ENCODE measurements around the gene SNAPC4. TPM values are rescaled to one million over a fixed set of nuclear protein-coding genes. Genes with fewer than 3 reads are reported as not detected.

SNAPC4 gene
- polyA plus RNA-seq, 1 donor from 2014 or later = 6.8 TPM

GRCh38 chr9:136437430-136437829 is 37.5 kb upstream of the SNAPC4 start:
- H3K36me3 ChIP-seq (ENCODE audit: insufficient read depth, low read length) = no peaks in the 10 kb centered on the region
- H3F3A ChIP-seq (ENCODE audit: insufficient read depth, low read length, poor library complexity, severe bottlenecking) = no peaks in the 10 kb centered on the region
- H3K79me2 ChIP-seq (replicated peaks; ENCODE audit: insufficient read depth, low read length) = peaks cover 32% of the 10 kb centered on the region
- H2AFZ ChIP-seq (ENCODE audit: low read depth, low read length) = no peak overlapping the region
- peak overlapping the region; percentile 59 for H3K4me2 ChIP-seq (ENCODE audit: low read length)
- no peaks in the 10 kb centered on the region for H4K20me1 ChIP-seq (ENCODE audit: insufficient read depth)
- H3K27me3 ChIP-seq (ENCODE audit: insufficient read depth, low read depth, low read length) = no peaks in the 10 kb centered on the region
- peak overlapping the region; percentile 96 for H3K4me3 ChIP-seq (ENCODE audit: low read length)
- H3K9ac ChIP-seq (ENCODE audit: low read length) = no peak overlapping the region
- H3K9me2 ChIP-seq (ENCODE audit: insufficient read depth, low read length) = no peaks in the 10 kb centered on the region
- H3K27ac ChIP-seq (ENCODE audit: low read length) = no peak overlapping the region
- H3K9me3 ChIP-seq (ENCODE audit: low read length) = no peaks in the 10 kb centered on the region
- TF ChIP-seq RAD21 (conservative IDR thresholded peaks at IDR 0.05) = no peak
- no peak for TF ChIP-seq POLR2AphosphoS5 (IDR thresholded peaks at IDR 0.05)
- TF ChIP-seq CTCF (IDR thresholded peaks at IDR 0.05; ENCODE audit: poor library complexity, severe bottlenecking) = no peak
- TF ChIP-seq TAF1 (IDR thresholded peaks at IDR 0.05; ENCODE audit: low read depth) = no peak
- TF ChIP-seq MXI1 (conservative IDR thresholded peaks at IDR 0.05; ENCODE audit: poor library complexity, severe bottlenecking) = no peak
- TF ChIP-seq EP300 (conservative IDR thresholded peaks at IDR 0.05; ENCODE audit: poor library complexity, severe bottlenecking) = no peak
- no peak for TF ChIP-seq EZH2 (IDR thresholded peaks at IDR 0.05; ENCODE audit: borderline replicate concordance, insufficient read depth, low read length, poor library complexity, severe bottlenecking)
- no peak for TF ChIP-seq SMC3 (conservative IDR thresholded peaks at IDR 0.05; ENCODE audit: poor library complexity)
- TF ChIP-seq REST (IDR thresholded peaks at IDR 0.05; ENCODE audit: borderline replicate concordance) = no peak

DNA sequence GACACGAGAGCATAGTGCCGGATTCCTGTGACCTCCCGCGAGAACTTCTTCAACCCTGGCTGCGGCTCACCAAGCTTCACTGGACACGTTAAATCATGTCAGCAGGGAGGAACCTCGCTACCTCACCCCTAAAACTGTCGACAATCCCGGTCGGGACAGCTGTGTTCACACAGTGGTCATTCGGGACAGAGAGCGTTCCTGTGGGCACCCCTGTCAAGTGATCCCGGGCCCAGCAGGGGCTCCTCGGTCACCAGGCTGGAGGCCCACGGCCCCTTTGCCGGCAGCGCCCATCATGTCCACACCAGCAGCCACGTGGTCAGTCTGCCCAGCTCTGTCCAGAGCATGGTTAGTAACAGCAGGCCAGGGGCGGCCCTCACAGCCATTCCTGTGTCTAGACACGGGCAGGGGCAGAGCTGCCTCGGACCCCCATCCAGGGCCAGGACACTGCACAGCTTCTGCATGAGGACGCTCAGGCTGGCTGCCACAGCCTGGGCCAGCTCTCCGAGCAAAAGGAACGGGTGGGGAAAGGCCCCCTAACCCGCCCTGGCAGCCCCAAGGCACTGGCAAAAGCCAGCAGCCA is 36.2 kb upstream of the SNAPC4 start:
- Histone ChIP-seq H4K20me1 (ENCODE audit: insufficient read depth) (no peaks in the 10 kb centered on the region), H3K27me3 (ENCODE audit: insufficient read depth, low read depth, low read length) (no peaks in the 10 kb centered on the region), H3K79me2 (replicated peaks; ENCODE audit: insufficient read depth, low read length) (peaks cover 32% of the 10 kb centered on the region), H3K9me2 (ENCODE audit: insufficient read depth, low read length) (no peaks in the 10 kb centered on the region), H3K4me3 (ENCODE audit: low read length) (peak overlapping the region; percentile 96), H2AFZ (ENCODE audit: low read depth, low read length) (no peak overlapping the region), H3K9ac (ENCODE audit: low read length) (no peak overlapping the region), H3F3A (ENCODE audit: insufficient read depth, low read length, poor library complexity, severe bottlenecking) (no peaks in the 10 kb centered on the region), H3K27ac (ENCODE audit: low read length) (no peak overlapping the region), H3K4me2 (ENCODE audit: low read length) (no peak overlapping the region), H3K9me3 (ENCODE audit: low read length) (no peaks in the 10 kb centered on the region), H3K36me3 (ENCODE audit: insufficient read depth, low read length) (no peaks in the 10 kb centered on the region)
- no peak for TF ChIP-seq POLR2AphosphoS5 (IDR thresholded peaks at IDR 0.05)
- no peak for TF ChIP-seq TAF1 (IDR thresholded peaks at IDR 0.05; ENCODE audit: low read depth)
- TF ChIP-seq CTCF (IDR thresholded peaks at IDR 0.05; ENCODE audit: poor library complexity, severe bottlenecking) = no peak
- no peak for TF ChIP-seq RAD21 (conservative IDR thresholded peaks at IDR 0.05)
- TF ChIP-seq MXI1 (conservative IDR thresholded peaks at IDR 0.05; ENCODE audit: poor library complexity, severe bottlenecking) = no peak
- TF ChIP-seq EZH2 (IDR thresholded peaks at IDR 0.05; ENCODE audit: borderline replicate concordance, insufficient read depth, low read length, poor library complexity, severe bottlenecking) = no peak
- no peak for TF ChIP-seq SMC3 (conservative IDR thresholded peaks at IDR 0.05; ENCODE audit: poor library complexity)
- TF ChIP-seq REST (IDR thresholded peaks at IDR 0.05; ENCODE audit: borderline replicate concordance) = no peak
- TF ChIP-seq EP300 (conservative IDR thresholded peaks at IDR 0.05; ENCODE audit: poor library complexity, severe bottlenecking) = no peak

Measured in neural cell (in vitro differentiated cells).